Stomach smooth muscle (tissue), 2 donors: ENCODE results near the gene PTPRQ.

ENCODE experiments used
- H3K27ac ChIP-seq: one replicate; pipeline ENCODE4 v1.7.0; 2013; ENCODE audit warnings: mild to moderate bottlenecking, low read length, inconsistent platforms
- H3K27me3 ChIP-seq, 2 donors: one replicate each; pipeline ENCODE4 v1.7.0; 2013; ENCODE audit warnings: low read length in 2 of 2; ENCODE audit not compliant: insufficient read depth in 2 of 2, control insufficient read depth in 1 of 2
- H3K36me3 ChIP-seq, 2 donors: one replicate each; pipeline ENCODE4 v1.7.0; 2013; ENCODE audit warnings: low read length in 2 of 2; ENCODE audit not compliant: control insufficient read depth in 2 of 2, insufficient read depth in 2 of 2
- H3K4me1 ChIP-seq: one replicate; pipeline ENCODE4 v1.7.0; 2013; ENCODE audit warnings: low read length; ENCODE audit not compliant: control insufficient read depth, insufficient read depth
- H3K4me3 ChIP-seq, 2 donors: one replicate each; pipeline ENCODE4 v1.7.0; 2013; ENCODE audit warnings: low read length in 2 of 2
- H3K9ac ChIP-seq, 2 donors: one replicate each; pipeline ENCODE4 v1.7.0; 2013; ENCODE audit warnings: low read length in 2 of 2, mild to moderate bottlenecking in 1 of 2
- H3K9me3 ChIP-seq, 2 donors: one replicate each; pipeline ENCODE4 v1.7.0; 2013; ENCODE audit warnings: low read length in 2 of 2; ENCODE audit not compliant: control insufficient read depth in 2 of 2
- donor health status: healthy.
- donor health status: Pancreatic carcinoma.

PTPRQ gene

GRCh38 chr12:80443974-80444666, at the start of gene PTPRQ:
Gene PTPRQ, plus strand, starts transcription at chr12:80444235. Its CDS starts 111 bp downstream, at chr12:80444346.
- no peak within 1 kb of the TSS for H3K27ac ChIP-seq
- H3K4me3 ChIP-seq: no peak within 1 kb of the TSS
- no peaks in the 10 kb centered on the region for H3K27me3 ChIP-seq
- no peaks in the 10 kb centered on the region for H3K36me3 ChIP-seq
- no peaks in the 10 kb centered on the region for H3K4me1 ChIP-seq
- no peak within 1 kb of the TSS for H3K9ac ChIP-seq
- H3K9me3 ChIP-seq: no peaks in the 10 kb centered on the region

GRCh38 chr12:80400571-80400991, 43.5 kb upstream of the PTPRQ start:
- H3K27me3 ChIP-seq: peaks cover 2 to 7% of the 10 kb centered on the region in 2 donors
- H3K9ac ChIP-seq: no peak overlapping the region
- H3K27ac ChIP-seq: no peak overlapping the region
- peak overlapping the region; percentile 51 to 66 for H3K4me3 ChIP-seq
- no peaks in the 10 kb centered on the region for H3K36me3 ChIP-seq
- H3K4me1 ChIP-seq: no peaks in the 10 kb centered on the region
- H3K9me3 ChIP-seq: no peaks in the 10 kb centered on the region

- H3K9ac ChIP-seq: no peak overlapping the region
- no peaks in the 10 kb centered on the region for H3K36me3 ChIP-seq
- H3K4me1 ChIP-seq: no peaks in the 10 kb centered on the region
- H3K4me3 ChIP-seq: peak overlapping the region in 1 of 2 donors; percentile 51
- H3K27ac ChIP-seq: no peak overlapping the region
- H3K27me3 ChIP-seq: peaks cover 2 to 7% of the 10 kb centered on the region in 2 donors
- H3K9me3 ChIP-seq: no peaks in the 10 kb centered on the region
Observed at GRCh38 chr12:80401191-80401590, 42.8 kb upstream of the PTPRQ start.

GRCh38 chr12:80404629-80405028, 39.4 kb upstream of the PTPRQ start:
- no peaks in the 10 kb centered on the region for H3K9me3 ChIP-seq
- H3K36me3 ChIP-seq: no peaks in the 10 kb centered on the region
- H3K4me3 ChIP-seq: no peak overlapping the region
- H3K4me1 ChIP-seq: no peaks in the 10 kb centered on the region
- H3K27me3 ChIP-seq: peaks cover 2 to 7% of the 10 kb centered on the region in 2 donors
- H3K9ac ChIP-seq: no peak overlapping the region
- H3K27ac ChIP-seq: no peak overlapping the region

GRCh38 chr12:80406253-80406652, 37.8 kb upstream of the PTPRQ start:
- Histone ChIP-seq H3K4me1 (no peaks in the 10 kb centered on the region), H3K36me3 (no peaks in the 10 kb centered on the region), H3K27me3 (no peaks in the 10 kb centered on the region)

GRCh38 chr12:80411787-80412186, 32.2 kb upstream of the PTPRQ start:
- Histone ChIP-seq H3K9me3 (no peaks in the 10 kb centered on the region), H3K4me1 (no peaks in the 10 kb centered on the region), H3K9ac (no peak overlapping the region), H3K27ac (no peak overlapping the region), H3K27me3 (no peaks in the 10 kb centered on the region), H3K4me3 (no peak overlapping the region), H3K36me3 (no peaks in the 10 kb centered on the region)

More at GRCh38 chr12:80406253-80406652, 37.8 kb upstream of the PTPRQ start:
- H3K9ac ChIP-seq: no peak overlapping the region
- no peaks in the 10 kb centered on the region for H3K9me3 ChIP-seq
- no peak overlapping the region for H3K27ac ChIP-seq
- H3K4me3 ChIP-seq: no peak overlapping the region

GRCh38 chr12:80412343-80412953, 31.6 kb upstream of the PTPRQ start:
- no peaks in the 10 kb centered on the region for H3K4me1 ChIP-seq
- H3K4me3 ChIP-seq: no peak overlapping the region
- H3K27me3 ChIP-seq: no peaks in the 10 kb centered on the region
- H3K9me3 ChIP-seq: no peaks in the 10 kb centered on the region
- H3K36me3 ChIP-seq: no peaks in the 10 kb centered on the region
- no peak overlapping the region for H3K27ac ChIP-seq
- no peak overlapping the region for H3K9ac ChIP-seq

GRCh38 chr12:80413462-80413861, 30.6 kb upstream of the PTPRQ start:
- Histone ChIP-seq H3K9me3 (no peaks in the 10 kb centered on the region), H3K9ac (no peak overlapping the region), H3K27ac (no peak overlapping the region), H3K4me1 (no peaks in the 10 kb centered on the region), H3K27me3 (no peaks in the 10 kb centered on the region), H3K36me3 (no peaks in the 10 kb centered on the region), H3K4me3 (no peak overlapping the region)

- Histone ChIP-seq H3K4me1 (no peaks in the 10 kb centered on the region), H3K27ac (no peak overlapping the region), H3K9me3 (no peaks in the 10 kb centered on the region), H3K27me3 (no peaks in the 10 kb centered on the region), H3K36me3 (no peaks in the 10 kb centered on the region), H3K4me3 (no peak overlapping the region), H3K9ac (no peak overlapping the region)
Observed at GRCh38 chr12:80415466-80415865, 28.6 kb upstream of the PTPRQ start.

GRCh38 chr12:80419644-80420043, 24.4 kb upstream of the PTPRQ start:
- Histone ChIP-seq H3K9me3 (no peaks in the 10 kb centered on the region), H3K4me3 (no peak overlapping the region), H3K36me3 (no peaks in the 10 kb centered on the region), H3K4me1 (no peaks in the 10 kb centered on the region), H3K9ac (no peak overlapping the region), H3K27me3 (no peaks in the 10 kb centered on the region), H3K27ac (no peak overlapping the region)

- no peaks in the 10 kb centered on the region for H3K27me3 ChIP-seq
- H3K36me3 ChIP-seq: no peaks in the 10 kb centered on the region
- H3K4me3 ChIP-seq: no peak overlapping the region
- H3K9me3 ChIP-seq: no peaks in the 10 kb centered on the region
- H3K27ac ChIP-seq: no peak overlapping the region
- H3K4me1 ChIP-seq: no peaks in the 10 kb centered on the region
- H3K9ac ChIP-seq: no peak overlapping the region
Observed at GRCh38 chr12:80420075-80420474, 24.0 kb upstream of the PTPRQ start.
